CD4-positive, alpha-beta T cell (primary cell): Measurements from ENCODE around the gene ATL2. TPM values are rescaled to one million over a fixed set of nuclear protein-coding genes. Genes with fewer than 3 reads are reported as not detected.

Source experiments
- ATAC-seq: fragments of 200-7000 bp; cut with Tn5 transposase; one replicate; pipeline ENCODE4 v1.10.0; 2022; ENCODE audit warnings: mild to moderate bottlenecking; ENCODE audit not compliant: poor library complexity
- CTCF ChIA-PET: fragments of 350-600 bp; sonication (Branson Sonifier 250); formaldehyde crosslinking; loops from one replicate; lab custom pipeline; 2021; ENCODE audit warnings: antibody characterized with exemption, inconsistent platforms; lab: Charles Lee
- POLR2A ChIA-PET: fragments of 350-600 bp; sonication (Branson Sonifier 250); formaldehyde crosslinking; loops from one replicate; lab custom pipeline; 2021; ENCODE audit warnings: antibody characterized with exemption, inconsistent platforms; lab: Charles Lee
- DNase-seq, 14 experiments: peaks; one replicate each; pipeline ENCODE4 v3.0.0-alpha.2; 2013 to 2020; ENCODE audit warnings: mixed read lengths in 2 of 14
- H3K27ac ChIP-seq, 2 donors: one replicate each; pipeline versions ENCODE4 v1.5.1 to v1.7.0; 2013; ENCODE audit warnings: low read length in 2 of 2, low read depth in 1 of 2, mild to moderate bottlenecking in 1 of 2
- H3K27me3 ChIP-seq, 2 experiments: 1 replicate in 1 of 2; 2 replicates in 1 of 2; pipeline versions ENCODE4 v1.6.1 to v1.7.0; 2013; ENCODE audit warnings: low read length in 2 of 2, control low read depth in 1 of 2, mild to moderate bottlenecking in 1 of 2, moderate library complexity in 1 of 2; ENCODE audit not compliant: insufficient read depth in 2 of 2, control insufficient read depth in 1 of 2
- H3K36me3 ChIP-seq: one replicate; pipeline ENCODE4 v1.6.1; 2013; ENCODE audit warnings: low read length, control low read depth; ENCODE audit not compliant: insufficient read depth
- H3K4me1 ChIP-seq: one replicate; pipeline ENCODE4 v1.6.1; 2013; ENCODE audit warnings: low read length, control low read depth; ENCODE audit not compliant: insufficient read depth
- H3K4me3 ChIP-seq: one replicate; pipeline ENCODE4 v1.5.1; 2013; ENCODE audit warnings: mild to moderate bottlenecking, low read length, moderate library complexity
- H3K9me3 ChIP-seq, 2 experiments: 1 replicate in 1 of 2; 2 replicates in 1 of 2; pipeline versions ENCODE4 v1.6.1 to v1.7.0; 2013; ENCODE audit warnings: low read length in 2 of 2, mild to moderate bottlenecking in 2 of 2, control low read depth in 1 of 2, moderate library complexity in 1 of 2; ENCODE audit not compliant: control insufficient read depth in 1 of 2, insufficient read depth in 1 of 2
- H3K27ac Mint-ChIP-seq: one replicate; pipeline ENCODE4 v1.8.0; 2020; ENCODE audit warnings: mixed read lengths
- H3K27me3 Mint-ChIP-seq: one replicate; pipeline ENCODE4 v1.8.0; 2021; ENCODE audit warnings: mixed read lengths
- H3K36me3 Mint-ChIP-seq: one replicate; pipeline ENCODE4 v1.8.0; 2021; ENCODE audit warnings: low read depth, mixed read lengths
- H3K4me1 Mint-ChIP-seq: one replicate; pipeline ENCODE4 v1.8.0; 2021; ENCODE audit warnings: low read depth, mixed read lengths
- H3K4me3 Mint-ChIP-seq: one replicate; pipeline ENCODE4 v1.8.0; 2020; ENCODE audit warnings: mild to moderate bottlenecking, mixed read lengths
- H3K9me3 Mint-ChIP-seq: one replicate; pipeline ENCODE4 v1.8.0; 2020; ENCODE audit warnings: mixed read lengths
- intact Hi-C, 2 experiments: fragments of 100-400 bp; cut with DNase I in 1 of 2; cut with micrococcal nuclease in 1 of 2; formaldehyde crosslinking; loops; one replicate each; pipeline versions ENCODE4 v1.15.1 to v1.9.0; 2023 to 2025; cut with DNase I, micrococcal nuclease
- total RNA-seq, 174 experiments: library from RNA in 2 of 174; stranded (reverse) in 2 of 174; gene quantifications; one replicate each; pipeline ENCODE4 v1.2.3 and lab custom pipeline; 2021 to 2026
- TF ChIP-seq, protein P1 (sequence below): fragments of 200-600 bp; IDR thresholded peaks from one replicate; pipeline ENCODE4 v1.8.0; 2022; ENCODE audit warnings: antibody characterized with exemption, mild to moderate bottlenecking

The ATL2 gene
- total RNA-seq, 2 experiments from 2014 or later, result 85.5 to 91.7 TPM

DNA sequence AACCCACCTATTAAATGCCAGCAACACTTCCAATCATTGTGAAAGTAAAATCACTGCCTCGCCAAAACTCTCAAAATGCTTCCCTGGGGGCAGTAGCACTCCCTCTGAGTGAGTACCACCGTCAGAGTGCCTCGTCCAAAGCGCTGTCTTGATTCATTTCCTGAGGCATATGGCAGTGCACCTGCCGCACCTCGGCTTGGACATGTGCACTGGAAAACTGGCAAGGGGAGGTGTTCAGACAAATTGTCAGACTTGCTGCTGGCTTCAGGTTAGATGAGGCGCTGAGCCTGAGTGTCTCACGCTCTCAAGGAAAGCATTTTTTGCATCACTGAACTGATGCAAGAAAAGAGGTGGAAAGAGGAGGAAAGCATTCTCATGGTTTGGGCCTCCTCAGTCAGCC lies 132.8 kb downstream of the ATL2 start:
- Mint-ChIP-seq H3K27ac (no peak overlapping the region), H3K4me1 (no peaks in the 10 kb centered on the region), H3K27me3 (no peaks in the 10 kb centered on the region), H3K4me3 (no peak overlapping the region), H3K36me3 (no peaks in the 10 kb centered on the region), H3K9me3 (no peaks in the 10 kb centered on the region)
- Histone ChIP-seq H3K36me3 (no peaks in the 10 kb centered on the region), H3K27me3 (no peaks in the 10 kb centered on the region), H3K4me3 (no peak overlapping the region), H3K27ac (no peak overlapping the region), H3K9me3 (no peaks in the 10 kb centered on the region), H3K4me1 (no peaks in the 10 kb centered on the region)
- DNase-seq, result no peak
- no peak for ATAC-seq
- intact Hi-C loops, result no loop called here
- CTCF ChIA-PET, result no interaction called here
- TF ChIP-seq, protein P1, sequence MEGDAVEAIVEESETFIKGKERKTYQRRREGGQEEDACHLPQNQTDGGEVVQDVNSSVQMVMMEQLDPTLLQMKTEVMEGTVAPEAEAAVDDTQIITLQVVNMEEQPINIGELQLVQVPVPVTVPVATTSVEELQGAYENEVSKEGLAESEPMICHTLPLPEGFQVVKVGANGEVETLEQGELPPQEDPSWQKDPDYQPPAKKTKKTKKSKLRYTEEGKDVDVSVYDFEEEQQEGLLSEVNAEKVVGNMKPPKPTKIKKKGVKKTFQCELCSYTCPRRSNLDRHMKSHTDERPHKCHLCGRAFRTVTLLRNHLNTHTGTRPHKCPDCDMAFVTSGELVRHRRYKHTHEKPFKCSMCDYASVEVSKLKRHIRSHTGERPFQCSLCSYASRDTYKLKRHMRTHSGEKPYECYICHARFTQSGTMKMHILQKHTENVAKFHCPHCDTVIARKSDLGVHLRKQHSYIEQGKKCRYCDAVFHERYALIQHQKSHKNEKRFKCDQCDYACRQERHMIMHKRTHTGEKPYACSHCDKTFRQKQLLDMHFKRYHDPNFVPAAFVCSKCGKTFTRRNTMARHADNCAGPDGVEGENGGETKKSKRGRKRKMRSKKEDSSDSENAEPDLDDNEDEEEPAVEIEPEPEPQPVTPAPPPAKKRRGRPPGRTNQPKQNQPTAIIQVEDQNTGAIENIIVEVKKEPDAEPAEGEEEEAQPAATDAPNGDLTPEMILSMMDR, result no peak
- POLR2A ChIA-PET, result no interaction called here

Other genes starting within 250 kb of the ATL2 start
- 10 to 100 TPM; 44.9 to 46.5 TPM for gene HNRNPLL, start 225.7 kb upstream of the ATL2 start, total RNA-seq